Measurements from ENCODE around the gene EMCN. TPM values are rescaled to one million over a fixed set of nuclear protein-coding genes. Genes with fewer than 3 reads are reported as not detected.

Gene EMCN
- total and polyA plus RNA-seq, 8 donors: 1.5 to 5.6 (median 2.4) TPM

- H3K4me1 ChIP-seq: no peaks in the 10 kb centered on the region
- no peak overlapping the region for H3K27ac ChIP-seq
- no peaks in the 10 kb centered on the region for H3K36me3 ChIP-seq
- intact Hi-C loops (cut with DNase I): no loop called here
- no peak for DNase-seq
- H3K4me3 ChIP-seq: no peak overlapping the region
- FAIRE-seq: peak; percentile 34
- no peak for TF ChIP-seq CTCF (IDR thresholded peaks at IDR 0.05)
- 68 to 77% methylated on average over 2 of the region's 2 CpGs for WGBS, 2 donors
- H3K9me3 ChIP-seq: no peaks in the 10 kb centered on the region
- ATAC-seq: no peak
- no peaks in the 10 kb centered on the region for H3K27me3 ChIP-seq
Observed at GRCh38 chr4:100450449-100450848, 67.4 kb downstream of the EMCN start.

DNA sequence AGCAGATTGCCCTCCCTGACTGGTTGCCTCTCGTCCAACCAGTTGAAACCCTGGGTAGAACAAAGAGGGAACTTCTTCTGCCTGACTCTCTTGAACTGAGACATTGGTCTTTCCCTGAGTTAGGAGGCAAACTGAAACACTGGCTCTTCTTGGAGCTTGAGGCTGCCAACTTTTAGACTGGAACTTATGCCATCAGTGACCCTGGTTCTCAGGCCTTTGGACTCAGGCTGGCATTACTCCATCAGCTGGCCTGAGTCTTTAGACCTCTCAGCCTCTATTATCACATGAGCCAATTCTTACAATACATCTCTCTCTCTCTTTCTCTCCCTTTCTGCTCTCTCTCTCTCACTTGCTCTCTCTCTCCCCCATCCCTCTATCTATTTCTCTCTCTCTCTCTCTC lies 86.4 kb downstream of the EMCN start:
- Histone ChIP-seq H3K4me1 (no peaks in the 10 kb centered on the region), H3K4me3 (no peak overlapping the region), H3K36me3 (no peaks in the 10 kb centered on the region), H3K27me3 (no peaks in the 10 kb centered on the region), H3K27ac (no peak overlapping the region), H3K9me3 (no peaks in the 10 kb centered on the region)
- WGBS, 2 donors: 72 to 87% methylated on average over 1 of the region's 1 CpG
- no peak for TF ChIP-seq CTCF (IDR thresholded peaks at IDR 0.05)
- FAIRE-seq: no peak
- peak; percentile 49 to 69 (median 56) for ATAC-seq
- peak in 3 of 6 donors; percentile 12 to 20 (median 18) for DNase-seq
- intact Hi-C loops (cut with DNase I): no loop called here

- Histone ChIP-seq H3K9me3 (no peaks in the 10 kb centered on the region), H3K36me3 (no peaks in the 10 kb centered on the region), H3K4me1 (no peaks in the 10 kb centered on the region), H3K4me3 (no peak overlapping the region), H3K27ac (no peak overlapping the region), H3K27me3 (no peaks in the 10 kb centered on the region)
- TF ChIP-seq CTCF (IDR thresholded peaks at IDR 0.05): no peak
- ATAC-seq (no peak), DNase-seq (no peak), FAIRE-seq (no peak)
- intact Hi-C loops (cut with DNase I): no loop called here
- WGBS, 2 donors: 86 to 87% methylated on average over 5 of the region's 5 CpGs
Observed at GRCh38 chr4:100430451-100430850, 87.4 kb downstream of the EMCN start.

DNA sequence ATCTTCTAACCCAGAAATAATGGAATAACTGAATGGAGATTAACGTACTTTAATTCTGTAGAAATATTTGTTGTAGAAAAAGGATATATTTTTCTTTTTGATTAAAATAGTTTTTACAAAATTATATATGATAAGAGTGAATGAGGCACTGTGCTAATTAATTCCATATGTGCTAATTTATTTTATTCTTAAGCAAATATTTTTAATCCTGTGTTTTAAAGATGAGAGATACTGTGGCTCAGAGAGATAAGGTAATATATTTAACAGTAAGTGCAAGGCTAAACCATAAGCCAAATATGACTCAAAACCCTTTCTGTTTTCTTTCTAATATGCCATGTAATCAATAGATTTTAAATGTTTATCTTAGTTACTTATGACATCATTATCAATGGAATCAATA lies 88.2 kb downstream of the EMCN start:
- Histone ChIP-seq H3K4me3 (no peak overlapping the region), H3K27ac (no peak overlapping the region), H3K27me3 (no peaks in the 10 kb centered on the region), H3K36me3 (no peaks in the 10 kb centered on the region), H3K4me1 (no peaks in the 10 kb centered on the region), H3K9me3 (no peaks in the 10 kb centered on the region)
- FAIRE-seq (no peak), ATAC-seq (no peak), DNase-seq (no peak)
- WGBS, 2 donors: 83 to 89% methylated on average over 1 of the region's 1 CpG
- TF ChIP-seq CTCF (IDR thresholded peaks at IDR 0.05): no peak
- intact Hi-C loops (cut with DNase I): no loop called here

GRCh38 chr4:100428051-100428450 lies 89.8 kb downstream of the EMCN start:
- intact Hi-C loops (cut with DNase I): no loop called here
- no peaks in the 10 kb centered on the region for H3K27me3 ChIP-seq
- H3K4me1 ChIP-seq: no peaks in the 10 kb centered on the region
- TF ChIP-seq CTCF (IDR thresholded peaks at IDR 0.05): no peak
- no peak overlapping the region for H3K27ac ChIP-seq
- DNase-seq: no peak
- no peak overlapping the region for H3K4me3 ChIP-seq
- ATAC-seq: no peak
- no peaks in the 10 kb centered on the region for H3K9me3 ChIP-seq
- 94 to 95% methylated on average over 2 of the region's 2 CpGs for WGBS, 2 donors
- no peak for FAIRE-seq
- no peaks in the 10 kb centered on the region for H3K36me3 ChIP-seq
